ENCODE results near the gene POLR1H.

Gene POLR1H

GRCh38 chr6:30062471-30063178 lies 1.6 kb downstream of the POLR1H start:
- no peak for DNase-seq

- DNase-seq, result no peak
Measured at GRCh38 chr6:30063315-30063714, 2.2 kb downstream of the POLR1H start.

- DNase-seq, result no peak
Measured at GRCh38 chr6:30066082-30066481, 5.0 kb downstream of the POLR1H start.

- peak; percentile 98 for DNase-seq
Measured at GRCh38 chr6:30066577-30067459, 5.8 kb downstream of the POLR1H start, which contains the start of gene PPP1R11. TSS of gene PPP1R11 (plus strand) at chr6:30067198. CDS start at chr6:30067411, 213 bp downstream.

- DNase-seq, result no peak
Measured at GRCh38 chr6:30067460-30068139, 6.5 kb downstream of the POLR1H start.

- DNase-seq, result no peak
Measured at GRCh38 chr6:30071081-30071818, 10.2 kb downstream of the POLR1H start.

- no peak for DNase-seq
Measured at GRCh38 chr6:30071858-30072257, 10.8 kb downstream of the POLR1H start.

GRCh38 chr6:30073489-30074235 lies 12.6 kb downstream of the POLR1H start:
- DNase-seq, result no peak

GRCh38 chr6:30074331-30075093 lies 13.4 kb downstream of the POLR1H start:
- no peak for DNase-seq

GRCh38 chr6:30075094-30075789 lies 14.2 kb downstream of the POLR1H start, which contains the start of gene RNF39:
TSS of gene RNF39 (minus strand) at chr6:30075769. CDS start at chr6:30075585, 184 bp downstream.
- DNase-seq, result no peak

GRCh38 chr6:30075790-30076732 lies 15.0 kb downstream of the POLR1H start:
- no peak for DNase-seq

GRCh38 chr6:30077218-30077617 lies 16.2 kb downstream of the POLR1H start:
- DNase-seq, result no peak

GRCh38 chr6:30087876-30088275 lies 26.8 kb downstream of the POLR1H start:
- no peak for DNase-seq

GRCh38 chr6:30091577-30092381 lies 30.7 kb downstream of the POLR1H start:
- no peak for DNase-seq

GRCh38 chr6:30092852-30093543 lies 31.9 kb downstream of the POLR1H start:
- peak; percentile 42 for DNase-seq

- DNase-seq, result no peak
Measured at GRCh38 chr6:30093951-30094661, 33.0 kb downstream of the POLR1H start.

GRCh38 chr6:30096829-30097228 lies 35.8 kb downstream of the POLR1H start:
- no peak for DNase-seq
